ENCODE results near the gene CASD1.

GRCh38 chr7:94594882-94595281 lies 85.3 kb downstream of the CASD1 start:
- TF ChIP-seq GATA2 (IDR thresholded peaks at IDR 0.05; ENCODE audit: low read depth, low read length) (peak; percentile 66), GATA3 (IDR thresholded peaks at IDR 0.05; ENCODE audit: low read depth, low read length) (peak; percentile 76)

All from SH-SY5Y (cell line).